Large intestine (tissue), 1 donor: ENCODE measurements around the gene RABEP2. TPM values are rescaled to one million over a fixed set of nuclear protein-coding genes. Genes with fewer than 3 reads are reported as not detected.

Source experiments
- polyA plus RNA-seq: library from polyadenylated mRNA; unstranded; fragments of 120-200 nt; gene quantifications from one replicate; pipeline ENCODE4 v1.2.1, GENCODE V29; 2013

Gene RABEP2
- polyA plus RNA-seq, 1 donor: 30.6 TPM

Other genes with a start within 250 kb of the RABEP2 start
- 397 TPM for gene EIF3C, start 213.8 kb downstream of the RABEP2 start, polyA plus RNA-seq
- gene NPIPB9, start 173.5 kb downstream of the RABEP2 start, polyA plus RNA-seq: 4.4 TPM
- gene ATXN2L, start 102.2 kb downstream of the RABEP2 start, polyA plus RNA-seq: 130 TPM
- gene TUFM, start 78.9 kb downstream of the RABEP2 start, polyA plus RNA-seq: 157 TPM
- gene SH2B1, start 61.4 kb downstream of the RABEP2 start, polyA plus RNA-seq: 81.0 TPM
- 4.1 TPM for gene ATP2A1, start 46.8 kb downstream of the RABEP2 start, polyA plus RNA-seq
- 1.0 TPM for gene CD19, start 6.7 kb upstream of the RABEP2 start, polyA plus RNA-seq
- 58.8 TPM for gene NFATC2IP, start 25.7 kb upstream of the RABEP2 start, polyA plus RNA-seq
- 62.8 TPM for gene SPNS1, start 49.5 kb upstream of the RABEP2 start, polyA plus RNA-seq
- gene LAT, start 59.8 kb upstream of the RABEP2 start, polyA plus RNA-seq: 13.2 TPM